Upper lobe of right lung (tissue), 1 donor: ENCODE measurements around the gene DEPDC5. TPM values are rescaled to one million over a fixed set of nuclear protein-coding genes. Genes with fewer than 3 reads are reported as not detected.

Experiments
- ATAC-seq: fragments of 200-7000 bp; cut with Tn5 transposase; one replicate; pipeline ENCODE4 v1.9.1; 2020; ENCODE audit warnings: mild to moderate bottlenecking, moderate library complexity
- DNase-seq: peaks from one replicate; pipeline ENCODE4 v3.0.0-alpha.2; 2020
- H3K27ac ChIP-seq: fragments of 200-600 bp; one replicate; pipeline ENCODE4 v1.8.0; 2022
- H3K27me3 ChIP-seq: fragments of 200-600 bp; one replicate; pipeline ENCODE4 v1.8.0; 2022; ENCODE audit warnings: mild to moderate bottlenecking
- H3K36me3 ChIP-seq: fragments of 200-600 bp; one replicate; pipeline ENCODE4 v1.8.0; 2022
- H3K4me1 ChIP-seq: fragments of 200-600 bp; one replicate; pipeline ENCODE4 v1.8.0; 2022
- H3K4me3 ChIP-seq: fragments of 200-600 bp; one replicate; pipeline ENCODE4 v1.8.0; 2022; ENCODE audit warnings: mild to moderate bottlenecking
- H3K9me3 ChIP-seq: fragments of 200-600 bp; one replicate; pipeline ENCODE4 v1.8.0; 2022
- intact Hi-C: fragments of 100-400 bp; cut with DNase I; formaldehyde crosslinking; loops from one replicate; pipeline ENCODE4 v1.11.0; 2022
- total RNA-seq: library from RNA; stranded (reverse); fragmentation: NEBNext Ultra II Directional; extraction: Animal tissue kit (Norgen Biotek cat#: 25700); gene quantifications from one replicate; pipeline ENCODE4 v1.2.1, GENCODE V29; 2021
- TF ChIP-seq, protein P1 (sequence below): fragments of 200-600 bp; IDR thresholded peaks from one replicate; pipeline ENCODE4 v1.8.0; 2022; ENCODE audit warnings: antibody characterized with exemption
- donor health status: DM: no; HTN: yes; CAD: no; lungs with severe emphysema.

Gene DEPDC5
- total RNA-seq, 1 donor from 2014 or later, result 24.7 TPM

DNA sequence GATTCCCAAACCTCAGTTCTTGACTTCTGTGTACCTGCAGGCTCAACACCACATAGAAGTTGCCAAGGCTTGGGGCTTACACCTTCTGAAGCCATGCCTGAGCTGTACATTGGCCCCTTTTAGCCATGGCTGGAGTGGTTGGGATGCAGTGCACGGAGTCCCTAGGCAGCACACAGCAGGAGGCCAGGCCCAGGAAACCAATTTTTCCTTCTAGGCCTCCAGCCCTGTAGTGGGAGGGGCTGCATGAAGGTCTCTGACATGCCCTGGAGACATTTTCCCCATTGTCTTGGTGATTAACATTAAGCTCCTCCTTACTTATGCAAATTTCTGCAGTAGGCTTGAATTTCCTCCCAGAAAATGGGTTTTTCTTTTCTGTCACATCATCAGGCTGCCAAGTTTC is 94.6 kb downstream of the DEPDC5 start:
- TF ChIP-seq, protein P1, sequence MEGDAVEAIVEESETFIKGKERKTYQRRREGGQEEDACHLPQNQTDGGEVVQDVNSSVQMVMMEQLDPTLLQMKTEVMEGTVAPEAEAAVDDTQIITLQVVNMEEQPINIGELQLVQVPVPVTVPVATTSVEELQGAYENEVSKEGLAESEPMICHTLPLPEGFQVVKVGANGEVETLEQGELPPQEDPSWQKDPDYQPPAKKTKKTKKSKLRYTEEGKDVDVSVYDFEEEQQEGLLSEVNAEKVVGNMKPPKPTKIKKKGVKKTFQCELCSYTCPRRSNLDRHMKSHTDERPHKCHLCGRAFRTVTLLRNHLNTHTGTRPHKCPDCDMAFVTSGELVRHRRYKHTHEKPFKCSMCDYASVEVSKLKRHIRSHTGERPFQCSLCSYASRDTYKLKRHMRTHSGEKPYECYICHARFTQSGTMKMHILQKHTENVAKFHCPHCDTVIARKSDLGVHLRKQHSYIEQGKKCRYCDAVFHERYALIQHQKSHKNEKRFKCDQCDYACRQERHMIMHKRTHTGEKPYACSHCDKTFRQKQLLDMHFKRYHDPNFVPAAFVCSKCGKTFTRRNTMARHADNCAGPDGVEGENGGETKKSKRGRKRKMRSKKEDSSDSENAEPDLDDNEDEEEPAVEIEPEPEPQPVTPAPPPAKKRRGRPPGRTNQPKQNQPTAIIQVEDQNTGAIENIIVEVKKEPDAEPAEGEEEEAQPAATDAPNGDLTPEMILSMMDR, result no peak
- Histone ChIP-seq H3K4me1 (no peaks in the 10 kb centered on the region), H3K4me3 (no peak overlapping the region), H3K27me3 (no peaks in the 10 kb centered on the region), H3K36me3 (peaks cover 88% of the 10 kb centered on the region), H3K9me3 (no peaks in the 10 kb centered on the region), H3K27ac (no peak overlapping the region)
- ATAC-seq (no peak), DNase-seq (no peak)
- intact Hi-C loops, result no loop called here

DNA sequence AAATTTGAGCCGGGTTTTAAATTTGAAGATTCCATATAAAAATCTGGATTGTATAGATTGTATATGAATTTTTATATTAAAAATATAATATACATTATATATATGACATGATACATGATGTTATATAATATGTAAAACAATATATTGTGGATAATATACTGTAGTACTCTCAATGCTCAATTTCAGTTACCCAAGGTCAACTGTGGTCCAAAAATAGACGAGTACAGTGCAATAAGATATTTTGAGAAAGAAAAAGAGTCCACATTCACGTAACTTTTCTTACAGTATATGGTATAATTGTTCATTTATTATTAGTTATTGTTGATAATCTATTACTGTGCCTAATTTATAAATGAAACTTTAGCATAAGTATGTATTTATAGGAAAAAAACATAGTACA is 96.3 kb downstream of the DEPDC5 start:
- TF ChIP-seq, protein P1, result no peak
- Histone ChIP-seq H3K27me3 (no peaks in the 10 kb centered on the region), H3K4me3 (no peak overlapping the region), H3K27ac (no peak overlapping the region), H3K9me3 (no peaks in the 10 kb centered on the region), H3K36me3 (peaks cover 78% of the 10 kb centered on the region), H3K4me1 (no peaks in the 10 kb centered on the region)
- DNase-seq, result no peak
- ATAC-seq, result no peak
- intact Hi-C loops, result no loop called here

DNA sequence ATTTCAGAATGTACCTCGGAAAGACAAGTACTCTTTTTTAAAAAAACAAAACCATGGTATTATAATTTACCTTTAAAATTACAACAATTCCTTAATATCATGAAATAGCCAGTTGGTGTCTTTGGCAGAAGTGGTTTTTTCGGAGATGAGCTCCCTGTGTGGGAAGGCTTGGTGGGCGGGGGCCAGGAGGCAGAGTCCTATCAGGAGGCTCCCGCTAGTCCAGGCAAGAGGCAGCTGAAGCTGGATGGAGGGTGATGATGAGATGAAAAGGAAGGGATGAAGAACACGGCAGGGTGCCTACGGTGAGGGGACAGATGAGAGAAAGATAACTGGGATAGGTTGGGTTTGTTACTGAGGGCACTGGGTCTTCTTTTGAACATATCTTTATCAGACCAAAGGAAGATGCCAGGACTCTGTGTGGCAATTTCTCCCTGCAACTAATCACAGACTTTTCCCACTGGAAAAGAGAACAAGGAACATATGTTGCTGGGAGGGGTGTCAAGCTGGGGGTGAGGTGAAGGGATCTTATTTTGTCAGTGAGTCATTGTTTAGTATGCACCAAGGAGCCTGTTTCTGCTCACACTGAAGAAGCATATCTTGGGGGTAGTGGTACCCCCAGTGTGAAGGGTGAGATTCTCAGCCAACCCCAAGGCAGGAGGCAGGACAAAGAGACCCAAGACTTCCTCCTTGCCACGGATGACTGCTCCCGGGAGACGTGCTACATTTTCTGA is 99.0 kb downstream of the DEPDC5 start:
- Histone ChIP-seq H3K4me1 (no peaks in the 10 kb centered on the region), H3K9me3 (no peaks in the 10 kb centered on the region), H3K27me3 (no peaks in the 10 kb centered on the region), H3K36me3 (peaks cover 64% of the 10 kb centered on the region), H3K4me3 (no peak overlapping the region), H3K27ac (no peak overlapping the region)
- TF ChIP-seq, protein P1, result no peak
- ATAC-seq, result no peak
- intact Hi-C loops, result no loop called here
- DNase-seq, result no peak

DNA sequence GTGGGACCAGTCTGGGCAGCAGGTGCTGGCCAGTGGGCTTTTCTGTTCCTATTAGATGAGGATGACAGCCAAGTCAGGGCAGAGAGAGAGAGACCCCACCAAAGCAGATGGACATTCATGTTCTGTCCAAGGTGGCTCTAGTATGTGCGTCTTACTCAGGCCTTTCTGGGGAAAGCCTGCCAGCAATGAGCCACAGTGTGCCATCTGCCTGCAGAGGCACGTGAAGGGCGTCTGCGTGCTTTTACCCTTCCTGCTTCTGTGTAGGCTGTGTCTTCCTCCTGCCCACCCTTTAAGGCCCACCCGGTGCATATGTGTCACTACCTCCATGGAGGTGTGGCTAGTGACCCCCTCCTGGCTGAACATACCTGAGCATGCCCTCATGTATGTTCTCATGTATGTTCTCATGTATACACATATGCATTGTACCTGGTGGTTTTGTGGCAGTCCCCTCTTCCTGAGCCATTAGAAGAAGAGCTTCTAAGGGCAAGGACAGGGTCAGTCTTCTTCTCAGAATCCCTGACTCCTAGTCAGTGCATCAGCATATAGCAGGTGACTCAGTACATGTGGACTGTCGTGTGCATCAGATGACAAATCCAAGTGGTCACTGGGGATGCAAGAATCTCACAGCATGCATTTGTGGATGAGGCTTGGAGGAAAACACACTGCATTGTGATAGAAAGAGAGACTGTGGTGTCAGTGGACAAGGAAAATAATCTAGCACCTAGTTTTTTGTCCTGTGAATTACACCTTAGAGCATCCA is 100.1 kb downstream of the DEPDC5 start:
- TF ChIP-seq, protein P1, result no peak

DNA sequence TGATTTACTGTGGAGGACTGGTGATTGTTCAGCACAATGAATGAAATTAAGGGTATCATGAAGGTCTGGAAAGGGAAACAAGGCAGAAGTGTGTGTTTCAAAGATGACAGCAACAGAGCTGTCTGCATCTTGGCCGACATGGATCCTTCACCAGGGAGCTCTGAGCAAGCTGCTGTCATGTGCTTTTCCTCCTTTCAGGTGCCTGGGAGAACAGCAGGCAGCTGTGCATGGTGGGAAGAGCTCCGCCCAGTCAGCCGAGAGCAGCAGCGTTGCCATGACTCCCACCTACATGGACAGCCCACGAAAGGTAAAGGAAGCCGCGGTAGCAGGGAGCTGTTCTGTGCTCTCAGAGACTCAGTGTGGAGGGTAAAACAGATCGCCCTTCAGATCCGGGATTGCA is 103.4 kb downstream of the DEPDC5 start:
- H3K36me3 ChIP-seq, result peaks cover 38% of the 10 kb centered on the region

More for the DNA sequence above, 100.1 kb downstream of the DEPDC5 start:
- Histone ChIP-seq H3K4me1 (no peaks in the 10 kb centered on the region), H3K27ac (no peak overlapping the region), H3K9me3 (no peaks in the 10 kb centered on the region), H3K36me3 (peaks cover 57% of the 10 kb centered on the region), H3K27me3 (no peaks in the 10 kb centered on the region), H3K4me3 (no peak overlapping the region)
- ATAC-seq (no peak), DNase-seq (no peak)
- intact Hi-C loops, result no loop called here

More for the DNA sequence above, 103.4 kb downstream of the DEPDC5 start:
- Histone ChIP-seq H3K4me3 (no peak overlapping the region), H3K9me3 (no peaks in the 10 kb centered on the region), H3K27ac (no peak overlapping the region), H3K27me3 (no peaks in the 10 kb centered on the region), H3K4me1 (no peaks in the 10 kb centered on the region)
- DNase-seq, result no peak
- intact Hi-C loops, result no loop called here
- TF ChIP-seq, protein P1, result no peak
- no peak for ATAC-seq
